Naive B cell (primary cell): Measurements from ENCODE around the gene RELT. TPM values are rescaled to one million over a fixed set of nuclear protein-coding genes. Genes with fewer than 3 reads are reported as not detected.
A peak's percentile ranks its signal among the peaks of the same experiment; 100 is the strongest.

Experiments
- ATAC-seq, 2 donors: fragments of 150-1000 bp; cut with Tn5 transposase; 2 replicates each; pipeline ENCODE4 v1.10.0; 2021; ENCODE audit warnings: low read depth in 2 of 2, mild to moderate bottlenecking in 2 of 2, moderate library complexity in 2 of 2
- DNase-seq: peaks from one replicate; pipeline ENCODE4 v3.0.0; 2022
- H3K27ac Mint-ChIP-seq, 6 donors: one replicate each; pipeline ENCODE4 v1.8.0; 2020 to 2022; ENCODE audit warnings: mild to moderate bottlenecking in 6 of 6, mixed read lengths in 6 of 6, moderate library complexity in 5 of 6, inconsistent platforms in 2 of 6
- H3K27me3 Mint-ChIP-seq, 3 donors: one replicate each; pipeline ENCODE4 v1.8.0; 2021 to 2022; ENCODE audit warnings: mixed read lengths in 3 of 3, mild to moderate bottlenecking in 1 of 3
- H3K36me3 Mint-ChIP-seq, 2 donors: one replicate each; pipeline ENCODE4 v1.8.0; 2020 to 2022; ENCODE audit warnings: mixed read lengths in 2 of 2, inconsistent platforms in 1 of 2, mild to moderate bottlenecking in 1 of 2
- H3K4me1 Mint-ChIP-seq, 3 donors: one replicate each; pipeline ENCODE4 v1.8.0; 2020 to 2022; ENCODE audit warnings: mixed read lengths in 3 of 3, inconsistent platforms in 1 of 3, mild to moderate bottlenecking in 1 of 3, moderate library complexity in 1 of 3
- H3K4me3 Mint-ChIP-seq, 8 donors: one replicate each; pipeline ENCODE4 v1.8.0; 2020 to 2022; ENCODE audit warnings: mild to moderate bottlenecking in 8 of 8, mixed read lengths in 8 of 8, moderate library complexity in 8 of 8, inconsistent platforms in 2 of 8
- H3K9me3 Mint-ChIP-seq, 7 donors: one replicate each; pipeline ENCODE4 v1.8.0; 2020 to 2022; ENCODE audit warnings: mixed read lengths in 7 of 7, mild to moderate bottlenecking in 5 of 7, inconsistent platforms in 2 of 7, moderate library complexity in 1 of 7
- polyA plus RNA-seq, 6 donors: library from polyadenylated mRNA; unstranded; fragments of 300-500 nt; fragmentation: Illumina TruSeq; gene quantifications; one replicate each; pipeline ENCODE4 v1.2.3, GENCODE V29; 2021; ENCODE audit warnings: low read depth in 6 of 6

The RELT gene
- polyA plus RNA-seq = 10 to 100 TPM; 16.3 to 35.1 (median 21.2) TPM

- Mint-ChIP-seq H3K4me1 (peaks cover 66 to 83% (median 80%) of the 10 kb centered on the region in 3 donors), H3K4me3 (peak within 1 kb of the TSS; percentile 89 to 100 (median 98)), H3K27ac (peak within 1 kb of the TSS; percentile 98 to 100 (median 99)), H3K36me3 (no peaks in the 10 kb centered on the region), H3K9me3 (no peaks in the 10 kb centered on the region), H3K27me3 (no peaks in the 10 kb centered on the region)
- peak; percentile 80 to 82 for ATAC-seq
- peak; percentile 97 for DNase-seq
Measured at GRCh38 chr11:73376160-73376802, at the start of gene RELT. TSS of gene RELT (plus strand) at chr11:73376399. CDS start at chr11:73389137, 12,738 bp downstream.

GRCh38 chr11:73326929-73327811 is 49.0 kb upstream of the RELT start:
- peaks cover 9 to 14% (median 9%) of the 10 kb centered on the region in 3 donors for H3K4me1 Mint-ChIP-seq
- H3K27ac Mint-ChIP-seq = peak overlapping the region in 2 of 6 donors; percentile 19 to 66
- no peaks in the 10 kb centered on the region for H3K9me3 Mint-ChIP-seq
- no peak overlapping the region for H3K4me3 Mint-ChIP-seq
- DNase-seq = no peak
- no peaks in the 10 kb centered on the region for H3K36me3 Mint-ChIP-seq
- H3K27me3 Mint-ChIP-seq = peaks cover 4 to 8% (median 7%) of the 10 kb centered on the region in 3 donors
- ATAC-seq = no peak

GRCh38 chr11:73327812-73328364 is 48.3 kb upstream of the RELT start:
- ATAC-seq = no peak
- H3K9me3 Mint-ChIP-seq = no peaks in the 10 kb centered on the region
- H3K36me3 Mint-ChIP-seq = no peaks in the 10 kb centered on the region
- no peak overlapping the region for H3K4me3 Mint-ChIP-seq
- no peak for DNase-seq
- peaks cover 1 to 6% (median 1%) of the 10 kb centered on the region in 3 donors for H3K4me1 Mint-ChIP-seq
- peak overlapping the region in 3 of 6 donors; percentile 16 to 60 (median 19) for H3K27ac Mint-ChIP-seq
- H3K27me3 Mint-ChIP-seq = peaks cover 0 to under 1% (median under 1%) of the 10 kb centered on the region in 3 donors

- H3K36me3 Mint-ChIP-seq = no peaks in the 10 kb centered on the region
- peaks cover 0 to 4% (median under 1%) of the 10 kb centered on the region in 3 donors for H3K4me1 Mint-ChIP-seq
- no peak for DNase-seq
- H3K4me3 Mint-ChIP-seq = no peak overlapping the region
- no peak overlapping the region for H3K27ac Mint-ChIP-seq
- peaks cover 0 to 6% (median 0%) of the 10 kb centered on the region in 3 donors for H3K27me3 Mint-ChIP-seq
- ATAC-seq = no peak
- no peaks in the 10 kb centered on the region for H3K9me3 Mint-ChIP-seq
Measured at GRCh38 chr11:73330569-73331093, 45.6 kb upstream of the RELT start.

- H3K9me3 Mint-ChIP-seq = no peaks in the 10 kb centered on the region
- H3K36me3 Mint-ChIP-seq = no peaks in the 10 kb centered on the region
- H3K4me3 Mint-ChIP-seq = peak overlapping the region in 1 of 8 donors; percentile 42
- DNase-seq = no peak
- no peak overlapping the region for H3K27ac Mint-ChIP-seq
- peaks cover 0 to 11% (median 0%) of the 10 kb centered on the region in 3 donors for H3K27me3 Mint-ChIP-seq
- ATAC-seq = no peak
- peaks cover 0 to 4% (median 0%) of the 10 kb centered on the region in 3 donors for H3K4me1 Mint-ChIP-seq
Measured at GRCh38 chr11:73331138-73331916, 44.9 kb upstream of the RELT start.

- no peak for DNase-seq
- H3K9me3 Mint-ChIP-seq = no peaks in the 10 kb centered on the region
- H3K4me1 Mint-ChIP-seq = peaks cover 0 to 4% (median 0%) of the 10 kb centered on the region in 3 donors
- peaks cover 0 to 11% (median 0%) of the 10 kb centered on the region in 3 donors for H3K27me3 Mint-ChIP-seq
- ATAC-seq = no peak
- H3K36me3 Mint-ChIP-seq = no peaks in the 10 kb centered on the region
- H3K4me3 Mint-ChIP-seq = no peak overlapping the region
- no peak overlapping the region for H3K27ac Mint-ChIP-seq
Measured at GRCh38 chr11:73333173-73333572, 43.0 kb upstream of the RELT start.

- H3K4me3 Mint-ChIP-seq = no peak overlapping the region
Measured at GRCh38 chr11:73333640-73334383, 42.4 kb upstream of the RELT start.

GRCh38 chr11:73334384-73335203 is 41.6 kb upstream of the RELT start:
- Mint-ChIP-seq H3K27me3 (peaks cover 0 to 11% (median 0%) of the 10 kb centered on the region in 3 donors), H3K9me3 (no peaks in the 10 kb centered on the region), H3K4me3 (no peak overlapping the region), H3K4me1 (peaks cover 0 to 4% (median 4%) of the 10 kb centered on the region in 3 donors), H3K36me3 (no peaks in the 10 kb centered on the region), H3K27ac (peak overlapping the region in 1 of 6 donors; percentile 33)
- DNase-seq = no peak
- peak in 1 of 2 donors; percentile 8 for ATAC-seq

More at GRCh38 chr11:73333640-73334383, 42.4 kb upstream of the RELT start:
- H3K27ac Mint-ChIP-seq = peak overlapping the region in 2 of 6 donors; percentile 1 to 71
- DNase-seq (no peak), ATAC-seq (no peak)
- H3K9me3 Mint-ChIP-seq = no peaks in the 10 kb centered on the region
- peaks cover 0 to 4% (median under 1%) of the 10 kb centered on the region in 3 donors for H3K4me1 Mint-ChIP-seq
- H3K36me3 Mint-ChIP-seq = no peaks in the 10 kb centered on the region
- peaks cover 0 to 11% (median 0%) of the 10 kb centered on the region in 3 donors for H3K27me3 Mint-ChIP-seq

GRCh38 chr11:73335204-73335923 is 40.8 kb upstream of the RELT start:
- DNase-seq (peak; percentile 69), ATAC-seq (peak; percentile 74 to 81)
- peak overlapping the region in 3 of 6 donors; percentile 26 to 54 (median 39) for H3K27ac Mint-ChIP-seq
- no peaks in the 10 kb centered on the region for H3K36me3 Mint-ChIP-seq
- H3K4me3 Mint-ChIP-seq = no peak overlapping the region
- peaks cover 0 to 4% (median 4%) of the 10 kb centered on the region in 3 donors for H3K4me1 Mint-ChIP-seq
- H3K9me3 Mint-ChIP-seq = no peaks in the 10 kb centered on the region
- peaks cover 0 to 11% (median 0%) of the 10 kb centered on the region in 3 donors for H3K27me3 Mint-ChIP-seq

- ATAC-seq (no peak), DNase-seq (no peak)
- no peak overlapping the region for H3K27ac Mint-ChIP-seq
- H3K36me3 Mint-ChIP-seq = no peaks in the 10 kb centered on the region
- no peak overlapping the region for H3K4me3 Mint-ChIP-seq
- H3K4me1 Mint-ChIP-seq = peaks cover 0 to 4% (median 4%) of the 10 kb centered on the region in 3 donors
- peaks cover 0 to 17% (median 4%) of the 10 kb centered on the region in 3 donors for H3K27me3 Mint-ChIP-seq
- no peaks in the 10 kb centered on the region for H3K9me3 Mint-ChIP-seq
Measured at GRCh38 chr11:73337846-73338245, 38.4 kb upstream of the RELT start.

GRCh38 chr11:73338279-73338678 is 37.9 kb upstream of the RELT start:
- H3K4me1 Mint-ChIP-seq = peaks cover 0 to 4% (median 4%) of the 10 kb centered on the region in 3 donors
- peaks cover 0 to 17% (median 4%) of the 10 kb centered on the region in 3 donors for H3K27me3 Mint-ChIP-seq
- DNase-seq (no peak), ATAC-seq (no peak)
- no peaks in the 10 kb centered on the region for H3K9me3 Mint-ChIP-seq
- H3K27ac Mint-ChIP-seq = no peak overlapping the region
- peak overlapping the region in 1 of 8 donors; percentile 25 for H3K4me3 Mint-ChIP-seq
- H3K36me3 Mint-ChIP-seq = no peaks in the 10 kb centered on the region
